GM12801 (cell line): Measurements from ENCODE around the gene DDX20.

Source experiments
- CTCF ChIP-seq: IDR thresholded peaks from one replicate; pipeline ENCODE4 v1.5.1; 2011; ENCODE audit warnings: control low read depth; ENCODE audit not compliant: insufficient read length; ENCODE audit errors: extremely low read depth

DDX20 gene

GRCh38 chr1:111729271-111729921 lies 26.3 kb upstream of the DDX20 start:
- no peak for TF ChIP-seq CTCF

GRCh38 chr1:111729946-111730681 lies 25.6 kb upstream of the DDX20 start:
- TF ChIP-seq CTCF: no peak

GRCh38 chr1:111730706-111731105 lies 25.0 kb upstream of the DDX20 start:
- TF ChIP-seq CTCF: no peak

GRCh38 chr1:111731956-111732355 lies 23.7 kb upstream of the DDX20 start:
- TF ChIP-seq CTCF: no peak

GRCh38 chr1:111732718-111733117 lies 23.0 kb upstream of the DDX20 start:
- no peak for TF ChIP-seq CTCF

- TF ChIP-seq CTCF: no peak
Measured at GRCh38 chr1:111733183-111733991, 22.3 kb upstream of the DDX20 start.

GRCh38 chr1:111733992-111734341 lies 21.7 kb upstream of the DDX20 start:
- TF ChIP-seq CTCF: no peak
